GM10266 (cell line): ENCODE results near the gene CPN1.
A peak's percentile ranks its signal among the peaks of the same experiment; 100 is the strongest.

Experiments used
- DNase-seq: peaks from one replicate; pipeline ENCODE4 v3.0.0; 2012; ENCODE audit errors: extremely low spot score
- CTCF ChIP-seq: IDR thresholded peaks from 2 replicates; pipeline ENCODE4 v1.5.1; 2012; ENCODE audit warnings: mild to moderate bottlenecking, low read depth; ENCODE audit not compliant: control insufficient read depth, insufficient read depth; ENCODE audit errors: missing control alignments

Gene CPN1

GRCh38 chr10:100006243-100006886 lies 75.3 kb downstream of the CPN1 start:
- no peak for TF ChIP-seq CTCF
- peak; percentile 60 for DNase-seq

- DNase-seq, result no peak
- TF ChIP-seq CTCF, result no peak
Measured at GRCh38 chr10:100004805-100005510, 76.7 kb downstream of the CPN1 start.

GRCh38 chr10:100000109-100000644 lies 81.5 kb downstream of the CPN1 start:
- no peak for DNase-seq
- TF ChIP-seq CTCF, result no peak

- DNase-seq, result no peak
- TF ChIP-seq CTCF, result no peak
Measured at GRCh38 chr10:99999319-100000108, 82.2 kb downstream of the CPN1 start.

GRCh38 chr10:99998889-99999288 lies 82.8 kb downstream of the CPN1 start:
- DNase-seq, result no peak
- no peak for TF ChIP-seq CTCF

- TF ChIP-seq CTCF, result no peak
- DNase-seq, result no peak
Measured at GRCh38 chr10:99996671-99997648, 84.7 kb downstream of the CPN1 start.
